OCI-LY3 (cell line): ENCODE measurements around the gene EIF2B2.

Experiments
- H2AFZ ChIP-seq: fragments of 200-600, 300-600 bp; shearing (Covaris generic); 2 replicates; pipeline ENCODE4 v1.6.0; 2014; ENCODE audit warnings: antibody characterized with exemption, low read depth, low read length
- H3K27ac ChIP-seq: fragments of 200-600, 300-600 bp; sonication (generic); 2 replicates; pipeline ENCODE4 v1.5.1; 2014; ENCODE audit warnings: mild to moderate bottlenecking, low read length, moderate library complexity, mixed read lengths
- H3K27me3 ChIP-seq: fragments of 200-600, 300-600 bp; sonication (generic); 2 replicates; pipeline ENCODE4 v1.6.1; 2014; ENCODE audit warnings: low read depth, low read length, mixed read lengths
- H3K36me3 ChIP-seq: fragments of 200-600, 300-600 bp; sonication (generic); replicated peaks from 2 replicates; pipeline ENCODE3; 2014; ENCODE audit warnings: low read depth, low read length, mixed read lengths
- H3K4me1 ChIP-seq: fragments of 300-600, 200-600 bp; sonication (generic); 2 replicates; pipeline ENCODE4 v1.6.1; 2014; ENCODE audit warnings: low read length, mixed read lengths
- H3K4me2 ChIP-seq: fragments of 200-600, 300-600 bp; sonication (generic); 2 replicates; pipeline ENCODE4 v1.6.1; 2014; ENCODE audit warnings: low read length, mixed read lengths
- H3K4me3 ChIP-seq: fragments of 300-600, 200-600 bp; sonication (generic); 2 replicates; pipeline ENCODE4 v1.5.1; 2014; ENCODE audit warnings: antibody characterized with exemption, mild to moderate bottlenecking, low read length, moderate library complexity
- H3K79me2 ChIP-seq: fragments of 300-600, 200-600 bp; shearing (Covaris generic); 2 replicates; pipeline ENCODE4 v1.6.1; 2014; ENCODE audit warnings: mild to moderate bottlenecking, low read length, mixed read lengths
- H3K9ac ChIP-seq: fragments of 300-600, 200-600 bp; shearing (Covaris generic); 2 replicates; pipeline ENCODE4 v1.6.0; 2014; ENCODE audit warnings: mild to moderate bottlenecking, low read length, moderate library complexity
- H3K9me3 ChIP-seq: fragments of 200-600, 300-600 bp; shearing (Covaris generic); 2 replicates; pipeline ENCODE4 v1.6.1; 2014; ENCODE audit warnings: low read length, mixed read lengths; ENCODE audit not compliant: insufficient read depth
- H4K20me1 ChIP-seq: fragments of 200-600, 300-600 bp; sonication (generic); 2 replicates; pipeline ENCODE4 v1.6.1; 2016; ENCODE audit warnings: low read length, mixed read lengths; ENCODE audit not compliant: insufficient read depth
- EZH2phosphoT487 ChIP-seq: fragments of 200-600 bp; shearing (Covaris generic); IDR thresholded peaks from 2 replicates; pipeline ENCODE4 v1.6.1; 2018; ENCODE audit warnings: antibody characterized with exemption, mixed run types, low read depth
- TF ChIP-seq, protein P1 (sequence below): fragments of 200-600, 300-600 bp; sonication (generic); IDR thresholded peaks from 2 replicates; pipeline ENCODE4 v1.5.1; 2014; ENCODE audit warnings: antibody characterized with exemption, low read length, low read depth

Gene EIF2B2

DNA sequence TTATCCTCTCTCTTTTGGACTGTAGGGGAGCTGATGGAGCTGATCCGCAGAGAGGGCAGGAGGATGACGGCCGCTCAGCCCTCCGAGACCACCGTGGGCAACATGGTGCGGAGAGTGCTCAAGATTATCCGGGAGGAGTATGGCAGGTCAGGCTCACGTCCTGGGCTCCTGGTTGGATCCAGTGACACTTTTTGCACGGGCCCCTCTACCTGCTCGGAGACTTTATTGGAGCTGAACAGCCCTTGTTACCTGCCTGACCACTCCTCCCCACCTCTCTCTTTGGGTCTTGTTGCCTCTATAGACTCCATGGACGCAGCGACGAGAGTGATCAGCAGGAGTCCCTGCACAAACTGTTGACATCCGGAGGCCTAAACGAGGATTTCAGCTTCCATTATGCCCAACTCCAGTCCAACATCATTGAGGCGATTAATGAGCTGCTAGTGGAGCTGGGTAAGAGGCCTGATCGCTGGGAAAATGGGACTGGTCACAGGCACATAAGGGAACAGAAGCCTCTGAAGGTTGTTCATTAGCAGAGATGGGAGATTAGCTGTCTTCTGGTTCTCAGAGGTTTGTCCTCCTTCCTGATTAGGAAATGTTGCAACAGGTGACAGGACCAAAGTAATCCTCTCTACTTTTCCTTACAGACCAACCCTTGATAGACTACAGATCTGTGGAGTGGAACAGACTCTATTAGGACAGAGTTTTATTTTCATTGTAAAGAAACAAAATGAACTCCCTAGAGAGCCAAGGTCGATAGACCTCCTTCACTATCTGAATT is 718 bp downstream of the EIF2B2 start:
- Histone ChIP-seq H3K4me2 (peak overlapping the region; percentile 99), H3K4me1 (peaks cover 12% of the 10 kb centered on the region), H3K79me2 (peaks cover 17% of the 10 kb centered on the region), H2AFZ (peak overlapping the region; percentile 39; the same call in 1 of the 2 replicates), H3K27me3 (no peaks in the 10 kb centered on the region), H3K9ac (peak overlapping the region; percentile 69), H3K4me3 (peak overlapping the region; percentile 90), H3K27ac (no peak overlapping the region), H4K20me1 (no peaks in the 10 kb centered on the region), H3K36me3 (peaks cover 28% of the 10 kb centered on the region), H3K9me3 (no peaks in the 10 kb centered on the region)
- TF ChIP-seq, protein P1, sequence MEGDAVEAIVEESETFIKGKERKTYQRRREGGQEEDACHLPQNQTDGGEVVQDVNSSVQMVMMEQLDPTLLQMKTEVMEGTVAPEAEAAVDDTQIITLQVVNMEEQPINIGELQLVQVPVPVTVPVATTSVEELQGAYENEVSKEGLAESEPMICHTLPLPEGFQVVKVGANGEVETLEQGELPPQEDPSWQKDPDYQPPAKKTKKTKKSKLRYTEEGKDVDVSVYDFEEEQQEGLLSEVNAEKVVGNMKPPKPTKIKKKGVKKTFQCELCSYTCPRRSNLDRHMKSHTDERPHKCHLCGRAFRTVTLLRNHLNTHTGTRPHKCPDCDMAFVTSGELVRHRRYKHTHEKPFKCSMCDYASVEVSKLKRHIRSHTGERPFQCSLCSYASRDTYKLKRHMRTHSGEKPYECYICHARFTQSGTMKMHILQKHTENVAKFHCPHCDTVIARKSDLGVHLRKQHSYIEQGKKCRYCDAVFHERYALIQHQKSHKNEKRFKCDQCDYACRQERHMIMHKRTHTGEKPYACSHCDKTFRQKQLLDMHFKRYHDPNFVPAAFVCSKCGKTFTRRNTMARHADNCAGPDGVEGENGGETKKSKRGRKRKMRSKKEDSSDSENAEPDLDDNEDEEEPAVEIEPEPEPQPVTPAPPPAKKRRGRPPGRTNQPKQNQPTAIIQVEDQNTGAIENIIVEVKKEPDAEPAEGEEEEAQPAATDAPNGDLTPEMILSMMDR, result no peak
- no peak for TF ChIP-seq EZH2phosphoT487

DNA sequence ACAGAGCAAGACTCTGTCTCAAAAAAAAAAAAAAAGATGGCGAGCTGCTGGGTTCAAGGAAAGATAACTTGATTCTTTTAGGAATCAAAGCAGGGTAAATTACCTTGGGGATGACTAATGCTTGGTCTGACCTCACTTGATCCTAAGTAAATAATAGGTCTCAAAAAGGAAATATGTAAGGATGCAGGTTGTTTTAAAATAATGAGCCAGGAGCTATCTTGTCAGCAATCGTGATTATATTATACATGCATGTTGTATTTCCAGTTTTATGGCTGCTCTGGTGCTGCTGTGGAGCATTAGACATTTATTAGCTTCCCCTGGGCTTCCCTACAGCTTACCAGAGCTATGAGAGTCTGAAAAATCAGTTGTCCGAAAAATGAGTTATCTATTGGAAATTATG is 2.6 kb downstream of the EIF2B2 start:
- H2AFZ ChIP-seq, result no peak overlapping the region
- H3K9me3 ChIP-seq, result no peaks in the 10 kb centered on the region
- no peak overlapping the region for H3K4me2 ChIP-seq
- TF ChIP-seq, protein P1, result no peak
- no peak for TF ChIP-seq EZH2phosphoT487
- H3K9ac ChIP-seq, result no peak overlapping the region
- no peak overlapping the region for H3K27ac ChIP-seq
- no peaks in the 10 kb centered on the region for H3K27me3 ChIP-seq
- H3K36me3 ChIP-seq, result peaks cover 43% of the 10 kb centered on the region
- no peaks in the 10 kb centered on the region for H4K20me1 ChIP-seq
- H3K79me2 ChIP-seq, result peaks cover 17% of the 10 kb centered on the region
- H3K4me1 ChIP-seq, result peaks cover 12% of the 10 kb centered on the region
- no peak overlapping the region for H3K4me3 ChIP-seq

DNA sequence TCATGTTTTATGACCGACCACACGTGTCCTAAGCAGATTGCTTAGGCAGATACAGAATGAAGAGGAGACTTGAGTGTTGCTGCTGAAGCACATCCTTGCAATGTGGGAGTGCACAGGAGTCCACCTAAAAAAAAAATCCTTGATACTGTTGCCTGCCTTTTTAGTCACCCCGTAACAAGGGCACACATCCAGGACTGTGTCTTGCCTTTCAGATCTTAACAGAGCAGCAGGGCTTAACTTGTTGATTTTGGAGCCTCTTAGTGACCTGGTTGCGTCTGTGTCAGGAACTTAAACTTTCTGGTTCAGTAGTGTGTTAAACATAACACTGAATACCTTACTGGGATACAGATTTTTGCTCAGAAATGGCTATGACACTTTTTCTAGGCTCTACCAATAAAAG is 6.5 kb downstream of the EIF2B2 start:
- TF ChIP-seq EZH2phosphoT487, result no peak
- TF ChIP-seq, protein P1, result no peak
- Histone ChIP-seq H3K4me2 (no peak overlapping the region), H3K4me3 (no peak overlapping the region), H3K4me1 (no peaks in the 10 kb centered on the region), H3K9me3 (no peaks in the 10 kb centered on the region), H3K27ac (no peak overlapping the region), H4K20me1 (no peaks in the 10 kb centered on the region), H3K79me2 (peaks cover 2% of the 10 kb centered on the region), H3K36me3 (peaks cover 54% of the 10 kb centered on the region), H2AFZ (no peak overlapping the region), H3K27me3 (no peaks in the 10 kb centered on the region), H3K9ac (no peak overlapping the region)

DNA sequence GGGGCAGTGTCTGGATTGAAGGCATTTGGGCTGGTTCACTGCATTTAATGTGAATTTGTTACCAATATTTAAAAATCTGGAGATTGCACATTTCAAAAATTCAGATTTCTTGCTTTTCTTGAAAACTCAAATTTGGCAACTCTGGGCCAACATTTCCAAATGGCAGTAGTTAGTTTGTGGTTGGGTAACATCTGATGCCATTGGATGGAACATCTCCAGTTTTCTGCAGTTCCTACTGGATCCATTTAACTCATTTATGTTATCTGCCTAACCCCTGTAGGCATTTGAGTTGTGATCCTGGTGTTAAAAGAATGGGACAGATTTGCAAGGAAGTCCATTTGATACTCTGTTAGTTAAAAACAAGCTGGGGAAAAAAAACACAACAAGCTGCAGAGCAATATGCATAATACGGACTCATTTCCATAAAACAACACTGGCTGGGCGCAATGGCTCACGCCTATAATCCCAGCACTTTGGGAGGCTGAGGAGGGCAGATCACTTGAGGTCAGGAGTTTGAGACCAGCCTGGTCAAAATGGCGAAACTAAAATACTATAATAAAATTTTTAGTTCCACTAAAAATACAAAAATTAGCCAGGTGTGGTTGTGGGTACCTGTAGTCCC is 7.9 kb downstream of the EIF2B2 start:
- no peaks in the 10 kb centered on the region for H3K4me1 ChIP-seq
- H3K27ac ChIP-seq, result no peak overlapping the region
- no peak overlapping the region for H3K4me3 ChIP-seq
- no peaks in the 10 kb centered on the region for H3K79me2 ChIP-seq
- H3K9me3 ChIP-seq, result no peaks in the 10 kb centered on the region
- no peaks in the 10 kb centered on the region for H3K27me3 ChIP-seq
- no peak overlapping the region for H3K9ac ChIP-seq
- H4K20me1 ChIP-seq, result no peaks in the 10 kb centered on the region
- H3K4me2 ChIP-seq, result no peak overlapping the region
- no peak overlapping the region for H2AFZ ChIP-seq
- TF ChIP-seq EZH2phosphoT487, result no peak
- TF ChIP-seq, protein P1, result no peak
- H3K36me3 ChIP-seq, result peaks cover 63% of the 10 kb centered on the region
